ENCODE results near the gene OAF. TPM values are rescaled to one million over a fixed set of nuclear protein-coding genes. Genes with fewer than 3 reads are reported as not detected.
"Not testable (repeated sequence)": the region's sequence is repeated elsewhere in the genome, so short reads cannot be mapped to it uniquely, and the experiment has no call there.

OAF gene
- total RNA-seq, 1 donor from 2014 or later = 6.6 TPM

GRCh38 chr11:120174866-120175265 is 36.0 kb upstream of the OAF start:
- no peak for DNase-seq (ENCODE audit: low spot score, unreplicated experiment)
- Mint-ChIP-seq H3K4me3 (ENCODE audit: low read depth) (no peak overlapping the region), H3K27me3 (peaks cover 74% of the 10 kb centered on the region), H3K27ac (no peak overlapping the region), H3K4me1 (ENCODE audit: low read depth) (no peaks in the 10 kb centered on the region), H3K9me3 (ENCODE audit: low read depth) (no peaks in the 10 kb centered on the region), H3K36me3 (ENCODE audit: insufficient read depth) (no peaks in the 10 kb centered on the region)
- TF ChIP-seq CTCF (IDR thresholded peaks at IDR 0.05; ENCODE audit: unreplicated experiment) = no peak

- no peak overlapping the region for H3K4me3 Mint-ChIP-seq (ENCODE audit: low read depth)
- DNase-seq (ENCODE audit: low spot score, unreplicated experiment) = no peak
- TF ChIP-seq CTCF (IDR thresholded peaks at IDR 0.05; ENCODE audit: unreplicated experiment) = no peak
- no peaks in the 10 kb centered on the region for H3K9me3 Mint-ChIP-seq (ENCODE audit: low read depth)
- H3K36me3 Mint-ChIP-seq (ENCODE audit: insufficient read depth) = no peaks in the 10 kb centered on the region
- no peak overlapping the region for H3K27ac Mint-ChIP-seq
- peaks cover 45% of the 10 kb centered on the region for H3K27me3 Mint-ChIP-seq
- H3K4me1 Mint-ChIP-seq (ENCODE audit: low read depth) = peaks cover 11% of the 10 kb centered on the region
These were observed 32.2 kb upstream of the OAF start for GRCh38 chr11:120178561-120179056.

GRCh38 chr11:120179057-120179672 is 31.7 kb upstream of the OAF start:
- Mint-ChIP-seq H3K9me3 (ENCODE audit: low read depth) (no peaks in the 10 kb centered on the region), H3K36me3 (ENCODE audit: insufficient read depth) (no peaks in the 10 kb centered on the region), H3K27ac (no peak overlapping the region), H3K27me3 (peaks cover 40% of the 10 kb centered on the region), H3K4me1 (ENCODE audit: low read depth) (peaks cover 11% of the 10 kb centered on the region), H3K4me3 (ENCODE audit: low read depth) (no peak overlapping the region)
- DNase-seq (ENCODE audit: low spot score, unreplicated experiment) = no peak
- TF ChIP-seq CTCF (IDR thresholded peaks at IDR 0.05; ENCODE audit: unreplicated experiment) = no peak

- Mint-ChIP-seq H3K4me1 (ENCODE audit: low read depth) (peaks cover 13% of the 10 kb centered on the region), H3K27ac (peak overlapping the region; percentile 78), H3K27me3 (peaks cover 31% of the 10 kb centered on the region)
- H3K9me3 Mint-ChIP-seq (ENCODE audit: low read depth); DNase-seq (ENCODE audit: low spot score, unreplicated experiment); H3K36me3 Mint-ChIP-seq (ENCODE audit: insufficient read depth); H3K4me3 Mint-ChIP-seq (ENCODE audit: low read depth): not testable (repeated sequence)
These were observed 30.8 kb upstream of the OAF start for GRCh38 chr11:120180063-120180462.

GRCh38 chr11:120180551-120181232 is 30.1 kb upstream of the OAF start:
- Mint-ChIP-seq H3K9me3 (ENCODE audit: low read depth) (no peaks in the 10 kb centered on the region), H3K27me3 (peaks cover 24% of the 10 kb centered on the region), H3K27ac (no peak overlapping the region), H3K4me1 (ENCODE audit: low read depth) (peaks cover 19% of the 10 kb centered on the region), H3K36me3 (ENCODE audit: insufficient read depth) (no peaks in the 10 kb centered on the region), H3K4me3 (ENCODE audit: low read depth) (no peak overlapping the region)
- TF ChIP-seq CTCF (IDR thresholded peaks at IDR 0.05; ENCODE audit: unreplicated experiment) = no peak
- no peak for DNase-seq (ENCODE audit: low spot score, unreplicated experiment)
